GM12878 (cell line): ENCODE results near the gene FHOD3. TPM values are rescaled to one million over a fixed set of nuclear protein-coding genes. Genes with fewer than 3 reads are reported as not detected.

Source experiments
- ATAC-seq: fragments of 200-7000 bp; cut with Tn5 transposase; 3 replicates; pipeline ENCODE4 v1.9.1; 2020; ENCODE audit warnings: mild to moderate bottlenecking, moderate library complexity
- BruUV-seq: library from RNA; stranded (reverse); fragments of 400-500 nt; replicated peaks from 2 replicates; lab custom pipeline; 2021; lab: Mats Ljungman, UMichigan
- CTCF ChIA-PET: fragments of 300-600 bp; sonication (Branson Sonifier 250); formaldehyde crosslinking; extraction: SDS; loops from one replicate; lab custom pipeline; 2021; ENCODE audit warnings: inconsistent platforms; lab: Yijun Ruan, JAX
- POLR2A ChIA-PET: fragments of 350-600 bp; formaldehyde crosslinking; extraction: SDS; loops from one replicate; lab custom pipeline; 2021; ENCODE audit warnings: inconsistent platforms; lab: Charles Lee
- RAD21 ChIA-PET: fragments of 300-600 bp; sonication (Branson Sonifier 250); formaldehyde crosslinking; loops from one replicate; lab custom pipeline; 2023; ENCODE audit warnings: antibody characterized with exemption; ENCODE audit not compliant: unreplicated experiment; lab: Charles Lee
- SMC1A ChIA-PET: fragments of 300-600 bp; sonication (Branson Sonifier 250); formaldehyde crosslinking; loops from one replicate; lab custom pipeline; 2023; ENCODE audit not compliant: unreplicated experiment, uncharacterized antibody; lab: Charles Lee
- DNase-seq: peaks from one replicate; pipeline ENCODE4 v3.0.0-alpha.2; 2011; ENCODE audit warnings: low read depth, low spot score
- FAIRE-seq: peaks from 3 replicates; lab custom pipeline; 2011; peaks lifted over from hg19 to GRCh38; lab: Jason Lieb, UNC
- H2AFZ ChIP-seq: 2 replicates; pipeline ENCODE4 v1.6.0; 2011; ENCODE audit warnings: low read depth, low read length, control low read depth; ENCODE audit not compliant: control insufficient read depth
- H3K27ac ChIP-seq: 2 replicates; pipeline ENCODE4 v1.5.1; 2011; ENCODE audit warnings: control low read depth; ENCODE audit not compliant: control insufficient read depth, insufficient read depth
- H3K27me3 ChIP-seq, 2 experiments: replicated peaks in 1 of 2; 2 replicates each; pipeline versions ENCODE4 v1.6.0 to v1.6.1; 2011; ENCODE audit warnings: low read length in 1 of 2; ENCODE audit not compliant: control insufficient read depth in 2 of 2, insufficient read depth in 2 of 2
- H3K36me3 ChIP-seq, 2 experiments: 2 replicates each; pipeline ENCODE4 v1.5.1; 2011; ENCODE audit warnings: low read length in 1 of 2; ENCODE audit not compliant: control insufficient read depth in 2 of 2, insufficient read depth in 2 of 2
- H3K4me1 ChIP-seq: 2 replicates; pipeline ENCODE4 v1.6.1; 2011; ENCODE audit warnings: mild to moderate bottlenecking, low read length, moderate library complexity, mixed read lengths; ENCODE audit not compliant: control insufficient read depth, insufficient read depth
- H3K4me2 ChIP-seq: 2 replicates; pipeline ENCODE4 v1.6.0; 2011; ENCODE audit warnings: control low read depth; ENCODE audit not compliant: control insufficient read depth, insufficient read depth
- H3K4me3 ChIP-seq: fragments of 200-600 bp; sonication (generic); 2 replicates; pipeline ENCODE4 v1.5.1; 2016
- H3K79me2 ChIP-seq: 2 replicates; pipeline ENCODE4 v1.6.0; 2011; ENCODE audit warnings: low read length; ENCODE audit not compliant: control insufficient read depth, insufficient read depth
- H3K9ac ChIP-seq: 2 replicates; pipeline ENCODE4 v1.8.0; 2011; ENCODE audit warnings: low read length, control low read depth, mixed read lengths; ENCODE audit not compliant: control insufficient read depth, insufficient read depth
- H3K9me3 ChIP-seq: replicated peaks from 3 replicates; pipeline ENCODE4 v1.5.1; 2011; ENCODE audit warnings: mild to moderate bottlenecking, low read length; ENCODE audit not compliant: control insufficient read depth, insufficient read depth
- H4K20me1 ChIP-seq: 2 replicates; pipeline ENCODE4 v1.6.0; 2011; ENCODE audit not compliant: control insufficient read depth, insufficient read depth
- ATF2 ChIP-seq: IDR thresholded peaks from 2 replicates; pipeline ENCODE4 v1.6.1; 2012; ENCODE audit warnings: low read length, inconsistent platforms
- ATF3 ChIP-seq: IDR thresholded peaks from 2 replicates; pipeline ENCODE4 v1.6.1; 2011; ENCODE audit warnings: low read depth, mild to moderate bottlenecking, low read length, moderate library complexity, borderline replicate concordance; ENCODE audit errors: extremely low read depth
- ATF7 ChIP-seq: fragments of 450-650 bp; IDR thresholded peaks from 2 replicates; pipeline ENCODE4 v1.6.1; 2016; ENCODE audit warnings: low read depth, mild to moderate bottlenecking
- EZH2 ChIP-seq: IDR thresholded peaks from 2 replicates; pipeline ENCODE4 v1.6.1; 2012; ENCODE audit warnings: low read depth, mild to moderate bottlenecking, control low read depth, inconsistent platforms, low read length, borderline replicate concordance; ENCODE audit not compliant: control insufficient read depth
- JUNB ChIP-seq: IDR thresholded peaks from 2 replicates; pipeline ENCODE4 v1.6.1; 2016; ENCODE audit warnings: antibody characterized with exemption, mild to moderate bottlenecking
- JUND ChIP-seq: IDR thresholded peaks from 2 replicates; pipeline ENCODE4 v1.6.1; 2012; ENCODE audit warnings: low read depth, mild to moderate bottlenecking, low read length, improper control_type of control experiment, moderate library complexity
- MEF2B ChIP-seq: fragments of 450-650 bp; IDR thresholded peaks from 2 replicates; pipeline ENCODE4 v1.6.1; 2018; ENCODE audit warnings: mild to moderate bottlenecking, moderate library complexity; ENCODE audit not compliant: partially characterized antibody, poor library complexity, severe bottlenecking
- MXI1 ChIP-seq: fragments of 150-350 bp; IDR thresholded peaks from 2 replicates; pipeline ENCODE4 v1.6.1; 2011; ENCODE audit warnings: low read depth, mild to moderate bottlenecking, inconsistent platforms, low read length, improper control_type of control experiment
- MYC ChIP-seq: IDR thresholded peaks from 2 replicates; pipeline ENCODE4 v1.6.1; 2011; ENCODE audit warnings: mild to moderate bottlenecking, low read length, moderate library complexity, inconsistent platforms; ENCODE audit not compliant: insufficient read depth, insufficient replicate concordance, insufficient read length, severe bottlenecking
- NFYB ChIP-seq: IDR thresholded peaks from 2 replicates; pipeline ENCODE4 v1.6.1; 2011; ENCODE audit warnings: low read depth, mild to moderate bottlenecking, low read length, improper control_type of control experiment, moderate library complexity; ENCODE audit not compliant: insufficient read depth
- PAX5 ChIP-seq: IDR thresholded peaks from 2 replicates; pipeline ENCODE4 v1.6.1; 2011; ENCODE audit warnings: low read depth, low read length, borderline replicate concordance
- POU2F2 ChIP-seq: IDR thresholded peaks from 3 replicates; pipeline ENCODE4 v1.6.1; 2011; ENCODE audit warnings: low read depth, mild to moderate bottlenecking, low read length, borderline replicate concordance
- RAD51 ChIP-seq: fragments of 450-650 bp; IDR thresholded peaks from 2 replicates; pipeline ENCODE4 v1.6.1; 2016; ENCODE audit warnings: moderate library complexity, mild to moderate bottlenecking, inconsistent platforms
- RCOR1 ChIP-seq: conservative IDR thresholded peaks from 2 replicates; pipeline ENCODE4 v1.6.1; 2012; ENCODE audit warnings: low read depth, low read length, improper control_type of control experiment
- RELA ChIP-seq: fragments of 450-650 bp; IDR thresholded peaks from 2 replicates; pipeline ENCODE4 v1.8.0; 2014; ENCODE audit warnings: borderline replicate concordance; ENCODE audit not compliant: partially characterized antibody
- SMARCA5 ChIP-seq: fragments of 450-650 bp; IDR thresholded peaks from 2 replicates; pipeline ENCODE4 v1.6.1; 2017; ENCODE audit warnings: mild to moderate bottlenecking
- SUZ12 ChIP-seq: fragments of 200-600 bp; sonication (generic); IDR thresholded peaks from one replicate; pipeline ENCODE4 v1.6.1; 2018; ENCODE audit warnings: antibody characterized with exemption, mild to moderate bottlenecking; ENCODE audit not compliant: unreplicated experiment
- TCF7 ChIP-seq: IDR thresholded peaks from 2 replicates; pipeline ENCODE4 v1.6.1; 2014; ENCODE audit warnings: antibody characterized with exemption, borderline replicate concordance
- WRNIP1 ChIP-seq: IDR thresholded peaks from 2 replicates; pipeline ENCODE4 v1.6.1; 2011; ENCODE audit warnings: low read depth, low read length, improper control_type of control experiment, borderline replicate concordance
- WGBS: methylation state at CpG from one replicate; pipeline ENCODE4 v1.1.6; 2016; ENCODE audit warnings: low lambda C conversion rate; ENCODE audit not compliant: insufficient replicate concordance, insufficient coverage; ENCODE audit errors: missing lambda C conversion rate; 5-methylcytosine and 5-hydroxymethylcytosine counted together
- in situ Hi-C: fragments of 300-500 bp; cut with MboI; formaldehyde crosslinking; loops from 9 replicates; pipeline ENCODE4 v1.14.3; 2018; ENCODE audit warnings: mixed read lengths
- intact Hi-C: fragments of 100-400 bp; cut with micrococcal nuclease; formaldehyde crosslinking; loops from one replicate; pipeline ENCODE4 v1.14.2; 2022; ENCODE audit not compliant: unreplicated experiment
- polyA plus RNA-seq, 11 experiments: library from polyadenylated mRNA; depleted of rRNA in 4 of 11; unstranded in 6 of 11; stranded (reverse) in 5 of 11; fragments of >200 nt; fragmentation: Nextera tagmentation in 4 of 11; fragmentation: Illumina TruSeq in 1 of 11; extraction: Ambion mirVana in 4 of 11; extraction: Trizol in 1 of 11; gene quantifications; 1 replicate in 1 of 11; 2 replicates in 10 of 11; pipeline versions ENCODE4 v1.2.1 to v1.2.3, GENCODE V29; 2011 to 2016; ENCODE audit warnings: inconsistent platforms in 2 of 11, missing spikeins in 2 of 11, low read depth in 1 of 11
- total RNA-seq, 4 experiments: library from RNA; depleted of rRNA in 3 of 4; stranded (reverse); fragments of >200 nt in 3 of 4; fragmentation: Illumina TruSeq in 1 of 4; extraction: Trizol in 1 of 4; gene quantifications; 2 replicates each; pipeline versions ENCODE4 v1.2.1 to v1.2.3, GENCODE V29; 2013 to 2021
- TF ChIP-seq, protein P1 (sequence below): fragments of 450-650 bp; formaldehyde crosslinking; IDR thresholded peaks from 2 replicates; pipeline ENCODE4 v1.4.0; 2020; ENCODE audit warnings: mild to moderate bottlenecking, moderate library complexity

FHOD3 gene
- total and polyA plus RNA-seq, 10 of the 15 experiments (the other 5 are each of a cell fraction or from before 2014, with no cell fraction given), result 0.77 to 26.7 (median 10.4) TPM

- Histone ChIP-seq H3K4me3 (no peak overlapping the region), H3K36me3 (no peaks in the 10 kb centered on the region), H3K9ac (no peak overlapping the region), H2AFZ (no peak overlapping the region), H3K27ac (no peak overlapping the region), H3K4me2 (no peak overlapping the region), H3K27me3 (no peaks in the 10 kb centered on the region), H3K79me2 (no peaks in the 10 kb centered on the region; the same call in 1 of the 2 replicates), H3K9me3 (no peaks in the 10 kb centered on the region), H3K4me1 (no peaks in the 10 kb centered on the region), H4K20me1 (no peaks in the 10 kb centered on the region)
- POLR2A ChIA-PET, result interaction anchor here (0.9 to 4.0 kb wide), 7 partner anchors 9 to 56 kb away, joined by 3 to 23 read pairs (median 6); no protein-coding TSS in a partner anchor
- intact Hi-C loops (no loop called here), in situ Hi-C loops (no loop called here)
- peak; percentile 56 for ATAC-seq
- FAIRE-seq, result no peak
- 0% methylated on average over 1 of the region's 1 CpG for WGBS
- RAD21 ChIA-PET, result interaction anchor here (0.7 to 4.4 kb wide), 26 partner anchors 10 to 403 kb away, joined by 3 to 51 read pairs (median 5); partner anchors contain the start of gene FHOD3
- CTCF ChIA-PET, result interaction anchor here (0.8 to 8.7 kb wide), 29 partner anchors 9 to 151 kb away, joined by 3 to 107 read pairs (median 5); no protein-coding TSS in a partner anchor
- TF ChIP-seq TCF7 (no peak), NFYB (no peak), ATF2 (no peak), EZH2 (no peak), RELA (no peak), MYC (no peak), ATF3 (no peak), PAX5 (no peak), SMARCA5 (no peak), JUND (no peak), SUZ12 (no peak), POU2F2 (no peak), RAD51 (no peak), WRNIP1 (no peak), ATF7 (no peak), MEF2B (no peak), JUNB (no peak), RCOR1 (no peak), MXI1 (no peak)
- TF ChIP-seq, protein P1, sequence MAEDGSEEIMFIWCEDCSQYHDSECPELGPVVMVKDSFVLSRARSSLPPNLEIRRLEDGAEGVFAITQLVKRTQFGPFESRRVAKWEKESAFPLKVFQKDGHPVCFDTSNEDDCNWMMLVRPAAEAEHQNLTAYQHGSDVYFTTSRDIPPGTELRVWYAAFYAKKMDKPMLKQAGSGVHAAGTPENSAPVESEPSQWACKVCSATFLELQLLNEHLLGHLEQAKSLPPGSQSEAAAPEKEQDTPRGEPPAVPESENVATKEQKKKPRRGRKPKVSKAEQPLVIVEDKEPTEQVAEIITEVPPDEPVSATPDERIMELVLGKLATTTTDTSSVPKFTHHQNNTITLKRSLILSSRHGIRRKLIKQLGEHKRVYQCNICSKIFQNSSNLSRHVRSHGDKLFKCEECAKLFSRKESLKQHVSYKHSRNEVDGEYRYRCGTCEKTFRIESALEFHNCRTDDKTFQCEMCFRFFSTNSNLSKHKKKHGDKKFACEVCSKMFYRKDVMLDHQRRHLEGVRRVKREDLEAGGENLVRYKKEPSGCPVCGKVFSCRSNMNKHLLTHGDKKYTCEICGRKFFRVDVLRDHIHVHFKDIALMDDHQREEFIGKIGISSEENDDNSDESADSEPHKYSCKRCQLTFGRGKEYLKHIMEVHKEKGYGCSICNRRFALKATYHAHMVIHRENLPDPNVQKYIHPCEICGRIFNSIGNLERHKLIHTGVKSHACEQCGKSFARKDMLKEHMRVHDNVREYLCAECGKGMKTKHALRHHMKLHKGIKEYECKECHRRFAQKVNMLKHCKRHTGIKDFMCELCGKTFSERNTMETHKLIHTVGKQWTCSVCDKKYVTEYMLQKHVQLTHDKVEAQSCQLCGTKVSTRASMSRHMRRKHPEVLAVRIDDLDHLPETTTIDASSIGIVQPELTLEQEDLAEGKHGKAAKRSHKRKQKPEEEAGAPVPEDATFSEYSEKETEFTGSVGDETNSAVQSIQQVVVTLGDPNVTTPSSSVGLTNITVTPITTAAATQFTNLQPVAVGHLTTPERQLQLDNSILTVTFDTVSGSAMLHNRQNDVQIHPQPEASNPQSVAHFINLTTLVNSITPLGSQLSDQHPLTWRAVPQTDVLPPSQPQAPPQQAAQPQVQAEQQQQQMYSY (CRISPR knock-in tag), result no peak
- SMC1A ChIA-PET, result interaction anchor here (0.6 to 50.9 kb wide), 34 partner anchors 9 to 234 kb away, joined by 3 to 1180 read pairs (median 6); no protein-coding TSS in a partner anchor
- BruUV-seq, result no TSS peak
- DNase-seq, result no peak
Measured at GRCh38 chr18:36420826-36421225, 123.3 kb downstream of the FHOD3 start.
